GM19023 (cell line): ENCODE measurements around the gene UBE2A.
A peak's percentile ranks its signal among the peaks of the same experiment; 100 is the strongest.

ENCODE experiments used
- ATAC-seq: cut with Tn5 transposase; IDR thresholded peaks from one replicate; pipeline ENCODE4 v1.9.1; 2021; ENCODE audit warnings: mild to moderate bottlenecking, moderate library complexity; ENCODE audit not compliant: unreplicated experiment

The UBE2A gene

GRCh38 chrX:119606280-119607017, 32.1 kb downstream of the UBE2A start, which contains the start of gene NKRF:
Gene NKRF (minus strand): TSS chrX:119606424.
- peak; percentile 73 for ATAC-seq

GRCh38 chrX:119607018-119607389, 32.6 kb downstream of the UBE2A start:
- no peak for ATAC-seq

- no peak for ATAC-seq
Observed at GRCh38 chrX:119614776-119615175, 40.4 kb downstream of the UBE2A start.

GRCh38 chrX:119617517-119618164, 43.3 kb downstream of the UBE2A start:
- peak; percentile 63 for ATAC-seq

- peak; percentile 26 for ATAC-seq
Observed at GRCh38 chrX:119618439-119618838, 44.1 kb downstream of the UBE2A start.

GRCh38 chrX:119622356-119623232, 48.2 kb downstream of the UBE2A start:
- no peak for ATAC-seq

- ATAC-seq, result no peak
Observed at GRCh38 chrX:119624417-119624816, 50.1 kb downstream of the UBE2A start.

- ATAC-seq, result no peak
Observed at GRCh38 chrX:119624951-119625668, 50.7 kb downstream of the UBE2A start.

- no peak for ATAC-seq
Observed at GRCh38 chrX:119625843-119626242, 51.5 kb downstream of the UBE2A start.
